K562 (cell line): ENCODE results near the gene SLC26A1. TPM values are rescaled to one million over a fixed set of nuclear protein-coding genes. Genes with fewer than 3 reads are reported as not detected.
A peak's percentile ranks its signal among the peaks of the same experiment; 100 is the strongest.

Experiments used
- ATAC-seq: fragments of 200-7000 bp; cut with Tn5 transposase; 3 replicates; pipeline ENCODE4 v1.9.1; 2020; ENCODE audit warnings: moderate library complexity
- BruUV-seq: library from RNA; stranded (reverse); fragments of 400-500 nt; replicated peaks from 2 replicates; lab custom pipeline; 2021; lab: Mats Ljungman, UMichigan
- CTCF ChIA-PET: fragments of 300-600 bp; formaldehyde crosslinking; extraction: SDS; loops from one replicate; lab custom pipeline; 2021; ENCODE audit warnings: low intra/inter-chr PET ratio; lab: Yijun Ruan, JAX
- POLR2A ChIA-PET: fragments of 300-600, 350-650 bp; sonication (Branson Sonifier 250); formaldehyde crosslinking; extraction: SDS; loops from one replicate; lab custom pipeline; 2021; ENCODE audit warnings: antibody characterized with exemption, inconsistent platforms; lab: Yijun Ruan, JAX
- DNase-seq, 4 experiments: peaks; one replicate each; pipeline versions ENCODE4 v3.0.0 to v3.0.0-alpha.2; 2011 to 2018; ENCODE audit warnings: low spot score in 3 of 4, mixed read lengths in 3 of 4; ENCODE audit errors: extremely low read depth in 1 of 4
- FAIRE-seq: peaks from 2 replicates; lab custom pipeline; 2011; peaks lifted over from hg19 to GRCh38; lab: Jason Lieb, UNC
- H2AFZ ChIP-seq: 2 replicates; pipeline ENCODE4 v1.6.0; 2011; ENCODE audit warnings: low read depth, low read length, control low read depth, inconsistent platforms
- H3K27ac ChIP-seq: fragments of 200-600 bp; 3 replicates; pipeline ENCODE4 v1.8.0; 2011; ENCODE audit warnings: low read depth, mild to moderate bottlenecking, control low read depth, inconsistent platforms, low read length, moderate library complexity, mixed read lengths; ENCODE audit errors: extremely low read depth
- H3K27me3 ChIP-seq, 2 experiments: fragments of 300-600 bp in 1 of 2; 2 replicates in 1 of 2; 3 replicates in 1 of 2; pipeline versions ENCODE4 v1.6.0 to v1.8.0; 2011; ENCODE audit warnings: inconsistent platforms in 2 of 2, low read length in 2 of 2, mild to moderate bottlenecking in 1 of 2, mixed read lengths in 1 of 2, moderate library complexity in 1 of 2; ENCODE audit not compliant: control insufficient read depth in 2 of 2, insufficient read depth in 2 of 2
- H3K36me3 ChIP-seq: fragments of 300-600 bp; 3 replicates; pipeline ENCODE4 v1.8.0; 2011; ENCODE audit warnings: mild to moderate bottlenecking, low read length, inconsistent platforms; ENCODE audit not compliant: control insufficient read depth, insufficient read depth
- H3K4me1 ChIP-seq, 2 experiments: fragments of 200-600 bp in 1 of 2; replicated peaks in 1 of 2; 2 replicates in 1 of 2; 3 replicates in 1 of 2; pipeline versions ENCODE4 v1.5.1 to v1.8.0; 2011; ENCODE audit warnings: inconsistent platforms in 2 of 2, low read length in 2 of 2, mild to moderate bottlenecking in 1 of 2, mixed read lengths in 1 of 2, moderate library complexity in 1 of 2; ENCODE audit not compliant: control insufficient read depth in 2 of 2, insufficient read depth in 2 of 2
- H3K4me2 ChIP-seq: 2 replicates; pipeline ENCODE4 v1.6.1; 2011; ENCODE audit warnings: low read length, control low read depth, inconsistent platforms, mixed read lengths; ENCODE audit not compliant: insufficient read depth
- H3K4me3 ChIP-seq: fragments of 200-600 bp; sonication (generic), shearing (Covaris generic); 2 replicates; pipeline ENCODE4 v1.5.1; 2016; ENCODE audit warnings: control low read depth, inconsistent platforms
- H3K79me2 ChIP-seq: fragments of 200-600 bp; 3 replicates; pipeline ENCODE4 v1.8.0; 2011; ENCODE audit warnings: low read length, inconsistent platforms; ENCODE audit not compliant: control insufficient read depth, insufficient read depth
- H3K9ac ChIP-seq, 2 experiments: 2 replicates each; pipeline versions ENCODE4 v1.6.0 to v1.6.1; 2011; ENCODE audit warnings: low read depth in 2 of 2, low read length in 2 of 2, control low read depth in 1 of 2, inconsistent platforms in 1 of 2, mild to moderate bottlenecking in 1 of 2, mixed read lengths in 1 of 2; ENCODE audit not compliant: insufficient read depth in 1 of 2
- H3K9me1 ChIP-seq: one replicate; pipeline ENCODE4 v1.6.0; 2011; ENCODE audit warnings: inconsistent platforms, mild to moderate bottlenecking, low read length, moderate library complexity; ENCODE audit not compliant: control insufficient read depth, insufficient read depth
- H3K9me3 ChIP-seq: replicated peaks from 2 replicates; pipeline ENCODE4 v1.5.1; 2011; ENCODE audit warnings: low read depth, low read length, inconsistent platforms; ENCODE audit not compliant: control insufficient read depth, insufficient read depth
- H4K20me1 ChIP-seq: replicated peaks from 2 replicates; pipeline ENCODE4 v1.6.1; 2011; ENCODE audit warnings: low read length, inconsistent platforms, mixed read lengths; ENCODE audit not compliant: control insufficient read depth, insufficient read depth
- FOXK2 ChIP-seq, 2 experiments: fragments of 450-650 bp; IDR thresholded peaks in 1 of 2; conservative IDR thresholded peaks in 1 of 2; 2 replicates each; pipeline ENCODE4 v1.6.1; 2016; ENCODE audit warnings: low read depth in 2 of 2, mild to moderate bottlenecking in 1 of 2
- POLR2A ChIP-seq: fragments of 450-650 bp; conservative IDR thresholded peaks from 2 replicates; pipeline ENCODE4 v1.6.1; 2016
- POLR2AphosphoS2 ChIP-seq: IDR thresholded peaks from 2 replicates; pipeline ENCODE4 v1.6.1; 2012; ENCODE audit warnings: low read length, improper control_type of control experiment
- POLR2G ChIP-seq: fragments of 200-400 bp; formaldehyde crosslinking; IDR thresholded peaks from 2 replicates; pipeline ENCODE4 v1.6.1; 2017; ENCODE audit warnings: low read depth, mild to moderate bottlenecking, antibody characterized with exemption, low read length, moderate library complexity
- ZNF212 ChIP-seq: fragments of 450-650 bp; formaldehyde crosslinking; IDR thresholded peaks from 2 replicates; pipeline ENCODE4 v1.4.0; 2020; ENCODE audit warnings: mild to moderate bottlenecking
- WGBS: fragments of 100-300 bp; shearing (Covaris generic); methylation state at CpG from one replicate; pipeline ENCODE4 v1.1.6; 2016; ENCODE audit warnings: low coverage, mixed read lengths; ENCODE audit not compliant: insufficient coverage; ENCODE audit errors: missing lambda C conversion rate; 5-methylcytosine and 5-hydroxymethylcytosine counted together
- in situ Hi-C: fragments of 300-500 bp; cut with MboI; formaldehyde crosslinking; loops from 4 replicates; pipeline ENCODE4 v1.15.0; 2018; ENCODE audit warnings: inconsistent platforms, mixed read lengths
- intact Hi-C: fragments of 100-400 bp; cut with micrococcal nuclease; formaldehyde crosslinking; loops from 2 replicates; pipeline ENCODE4 v1.14.2; 2022
- polyA plus RNA-seq, 8 experiments: library from polyadenylated mRNA; depleted of rRNA in 4 of 8; stranded (reverse) in 5 of 8; unstranded in 3 of 8; fragments of >200 nt; fragmentation: Nextera tagmentation in 2 of 8; fragmentation: Illumina TruSeq in 1 of 8; extraction: Ambion mirVana in 2 of 8; extraction: Trizol in 1 of 8; gene quantifications; 2 replicates each; pipeline versions ENCODE4 v1.2.1 to v1.2.3, GENCODE V29; 2011 to 2014; ENCODE audit warnings: inconsistent platforms in 1 of 8, missing spikeins in 1 of 8
- total RNA-seq, 7 experiments: library from RNA; depleted of rRNA in 6 of 7; stranded (reverse); fragments of >200 nt in 6 of 7; fragmentation: Illumina TruSeq in 2 of 7; extraction: Trizol in 2 of 7; gene quantifications; 2 replicates each; pipeline versions ENCODE4 v1.2.1 to v1.2.3, GENCODE V29; 2011 to 2021; ENCODE audit warnings: low replicate concordance in 1 of 7

The SLC26A1 gene
- total and polyA plus RNA-seq, 9 of the 15 experiments (the other 6 are each of a cell fraction or from before 2014, with no cell fraction given) = 0.11 to 4.2 (median 0.95) TPM

DNA sequence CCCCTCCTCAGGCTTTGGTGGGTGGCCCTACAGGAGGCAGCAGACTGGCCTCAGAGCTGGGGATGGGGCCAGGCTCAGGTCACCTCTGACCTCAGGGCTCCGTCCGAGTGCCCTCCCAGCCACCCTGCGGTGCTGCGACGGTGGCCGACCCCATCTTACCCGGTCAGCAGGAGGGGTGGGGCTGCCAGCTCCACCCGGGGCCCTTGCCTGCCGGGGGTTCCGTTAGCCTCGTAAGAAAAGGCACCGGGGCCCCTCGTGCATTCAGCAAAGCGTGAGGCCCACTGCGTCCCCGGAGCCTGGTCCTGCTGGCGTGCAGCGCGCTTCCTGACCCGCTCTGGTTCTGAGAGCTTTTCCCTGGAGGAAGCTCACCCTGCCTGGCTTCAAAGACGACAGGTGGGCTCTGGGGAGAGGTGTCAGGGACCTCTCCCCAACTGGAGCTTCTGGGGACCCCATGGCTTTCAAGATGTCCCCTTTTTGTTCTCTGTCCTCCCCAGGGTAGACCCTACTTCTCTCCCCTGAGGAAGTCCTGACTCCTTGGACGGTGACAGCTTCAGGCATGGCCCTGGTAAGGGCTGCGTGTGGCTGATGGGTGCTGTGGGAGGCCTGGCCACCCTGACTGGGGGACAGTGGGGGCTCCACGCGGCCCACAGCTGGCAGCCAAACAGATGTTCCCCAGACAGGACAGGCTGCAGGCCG is 34.2 kb upstream of the SLC26A1 start:
- Histone ChIP-seq H4K20me1 (no peaks in the 10 kb centered on the region), H3K9me3 (no peaks in the 10 kb centered on the region; the same call in 1 of the 2 replicates), H3K4me2 (no peak overlapping the region), H3K79me2 (no peaks in the 10 kb centered on the region), H3K9me1 (no peaks in the 10 kb centered on the region), H3K27ac (no peak overlapping the region), H3K36me3 (peaks cover 26% of the 10 kb centered on the region; the same call in 2 of the 3 replicates), H3K4me3 (no peak overlapping the region), H3K9ac (peak overlapping the region in 1 of 2 experiments; percentile 70; a peak in 2 of 4 replicates), H3K27me3 (no peaks in the 10 kb centered on the region), H2AFZ (no peak overlapping the region), H3K4me1 (peaks cover 3 to 70% of the 10 kb centered on the region in 2 experiments; a peak in 4 of 5 replicates)
- POLR2A ChIA-PET = interaction anchor here (0.6 to 1.4 kb wide), 5 partner anchors 9 to 554 kb away, joined by 3 to 4 read pairs (median 3); no protein-coding TSS in a partner anchor
- TF ChIP-seq POLR2A (0 out of 2 replicates have a peak, but pooled peaks have one; percentile 37), ZNF212 (CRISPR knock-in tag) (no peak), POLR2G (peak; percentile 74), FOXK2 (conservative IDR thresholded peaks at IDR 0.05 in 1 of 2, IDR thresholded peaks at IDR 0.05 in 1 of 2; ENCODE audit: low read depth in 2 of 2) (no peak), POLR2AphosphoS2 (0 out of 2 replicates have a peak, but pooled peaks have one; percentile 50)
- intact Hi-C loops (no loop called here), in situ Hi-C loops (no loop called here)
- FAIRE-seq (no peak), ATAC-seq (peak; percentile 13; the same call in 2 of the 3 replicates), DNase-seq (peak in 1 of 4 experiments; percentile 27)
- BruUV-seq = no TSS peak
- WGBS = 35% methylated on average over 15 of the region's 26 CpGs
- CTCF ChIA-PET = no interaction called here
